ENCODE measurements around the gene RTL10. TPM values are rescaled to one million over a fixed set of nuclear protein-coding genes. Genes with fewer than 3 reads are reported as not detected.

The RTL10 gene
- total and polyA plus RNA-seq, 2 of the 8 experiments (the other 6 are each of a cell fraction or from before 2014, with no cell fraction given): 11.5 to 18.8 TPM

- Histone ChIP-seq H3K56ac (replicated peaks; ENCODE audit: insufficient read length, low read depth, low read length) (no peak overlapping the region), H3K4me2 (ENCODE audit: insufficient read depth in 1 of 2, low read depth in 2 of 2, low read length in 2 of 2) (no peak overlapping the region), H2AK5ac (ENCODE audit: low read depth, low read length) (no peak overlapping the region), H3K79me1 (ENCODE audit: low read depth, low read length) (peaks cover 19% of the 10 kb centered on the region), H3K9me3 (ENCODE audit: insufficient read depth in 2 of 2, low read depth in 1 of 2, low read length in 1 of 2) (no peaks in the 10 kb centered on the region), H3K4me1 (replicated peaks in 1 of 4; ENCODE audit: control insufficient read depth in 3 of 4, insufficient read depth in 4 of 4, low read length in 3 of 4) (peaks cover 0 to 18% (median 8%) of the 10 kb centered on the region in 4 experiments; a peak in 5 of 7 replicates), H4K5ac (ENCODE audit: insufficient read length, low read depth, low read length) (no peak overlapping the region), H2BK15ac (ENCODE audit: low read length) (no peak overlapping the region), H3K27me3 (replicated peaks in 1 of 4; ENCODE audit: control insufficient read depth in 3 of 4, extremely low read depth in 1 of 4, insufficient read depth in 3 of 4, low read length in 3 of 4) (no peaks in the 10 kb centered on the region), H2BK12ac (ENCODE audit: low read depth, low read length) (0 out of 2 replicates have a peak overlapping the region, but pooled peaks have one; percentile 75), H3K27ac (ENCODE audit: low read depth, low read length) (no peak overlapping the region), H3K23ac (ENCODE audit: insufficient read length) (no peak overlapping the region), H3K4me3 (ENCODE audit: extremely low read depth in 1 of 4, insufficient read depth in 2 of 4, low read depth in 3 of 4, low read length in 4 of 4) (no peak overlapping the region), H3K4ac (replicated peaks; ENCODE audit: insufficient read length, low read depth, low read length) (peak overlapping the region; percentile 44), H2BK120ac (replicated peaks; ENCODE audit: low read depth, low read length) (no peak overlapping the region), H3K9ac (replicated peaks in 1 of 4; ENCODE audit: extremely low read depth in 1 of 4, low read depth in 3 of 4, low read length in 3 of 4) (no peak overlapping the region), H2BK20ac (ENCODE audit: low read length) (no peak overlapping the region), H2BK5ac (ENCODE audit: low read depth, low read length) (peak overlapping the region; percentile 12; the same call in 1 of the 2 replicates), H3K36me3 (ENCODE audit: control insufficient read depth in 2 of 4, insufficient read depth in 4 of 4, low read length in 3 of 4) (peaks cover 2 to 16% (median 14%) of the 10 kb centered on the region in 4 experiments; a peak in 6 of 8 replicates), H3K14ac (ENCODE audit: insufficient read length) (no peak overlapping the region), H4K8ac (ENCODE audit: extremely low read depth, insufficient read depth, low read length) (no peak overlapping the region), H4K91ac (replicated peaks; ENCODE audit: insufficient read length, low read length) (no peak overlapping the region), H3K23me2 (ENCODE audit: low read depth, low read length) (peaks cover 9% of the 10 kb centered on the region; the same call in 1 of the 2 replicates), H2AFZ (ENCODE audit: low read length) (no peak overlapping the region), H4K20me1 (replicated peaks in 1 of 2; ENCODE audit: control insufficient read depth in 1 of 2, insufficient read depth in 2 of 2, low read length in 2 of 2) (peaks cover 13 to 58% of the 10 kb centered on the region in 2 experiments), H3K79me2 (ENCODE audit: control insufficient read depth in 1 of 2, insufficient read depth in 2 of 2, low read length in 2 of 2) (peaks cover 0 to 23% of the 10 kb centered on the region in 2 experiments; a peak in 3 of 4 replicates), H3K18ac (ENCODE audit: extremely low read depth, low read length) (no peak overlapping the region)
- TF ChIP-seq, protein P1, sequence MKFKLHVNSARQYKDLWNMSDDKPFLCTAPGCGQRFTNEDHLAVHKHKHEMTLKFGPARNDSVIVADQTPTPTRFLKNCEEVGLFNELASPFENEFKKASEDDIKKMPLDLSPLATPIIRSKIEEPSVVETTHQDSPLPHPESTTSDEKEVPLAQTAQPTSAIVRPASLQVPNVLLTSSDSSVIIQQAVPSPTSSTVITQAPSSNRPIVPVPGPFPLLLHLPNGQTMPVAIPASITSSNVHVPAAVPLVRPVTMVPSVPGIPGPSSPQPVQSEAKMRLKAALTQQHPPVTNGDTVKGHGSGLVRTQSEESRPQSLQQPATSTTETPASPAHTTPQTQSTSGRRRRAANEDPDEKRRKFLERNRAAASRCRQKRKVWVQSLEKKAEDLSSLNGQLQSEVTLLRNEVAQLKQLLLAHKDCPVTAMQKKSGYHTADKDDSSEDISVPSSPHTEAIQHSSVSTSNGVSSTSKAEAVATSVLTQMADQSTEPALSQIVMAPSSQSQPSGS (IDR thresholded peaks at IDR 0.05; ENCODE audit: low read length): no peak
- TF ChIP-seq CBX8 (IDR thresholded peaks at IDR 0.05; ENCODE audit: borderline replicate concordance, low read depth, low read length): no peak
- TF ChIP-seq TCF12 (IDR thresholded peaks at IDR 0.05; ENCODE audit: low read depth, low read length): no peak
- TF ChIP-seq E2F6 (IDR thresholded peaks at IDR 0.05): no peak
- no peak for TF ChIP-seq SUZ12 (IDR thresholded peaks at IDR 0.05; ENCODE audit: low read length)
- ChIA-PET CTCF (ENCODE audit: partially characterized antibody) (interaction anchor here (1.0 to 1.9 kb wide), 7 partner anchors 9 to 135 kb away, joined by 3 to 8 read pairs (median 4); no protein-coding TSS in a partner anchor), POLR2A (ENCODE audit: partially characterized antibody) (interaction anchor here (0.7 to 2.1 kb wide), 5 partner anchors 8 to 42 kb away, joined by 3 to 7 read pairs (median 4); no protein-coding TSS in a partner anchor)
- 83% methylated on average over 8 of the region's 9 CpGs; no CpG with 5 or more reads in 1 of the 2 experiments for WGBS, 2 experiments (ENCODE audit: extremely low coverage in 1 of 2, insufficient coverage in 1 of 2, insufficient read length in 1 of 2, insufficient replicate concordance in 2 of 2, low coverage in 1 of 2, low lambda C conversion rate in 2 of 2, missing lambda C conversion rate in 1 of 2)
- FAIRE-seq (no peak), DNase-seq (ENCODE audit: low read depth in 1 of 2, low spot score in 2 of 2) (no peak)
Observed at GRCh38 chr22:19849835-19850762, 4.6 kb downstream of the RTL10 start.
